Measurements from ENCODE around the gene MSH5. TPM values are rescaled to one million over a fixed set of nuclear protein-coding genes. Genes with fewer than 3 reads are reported as not detected.

Gene MSH5
- total and polyA plus RNA-seq, 9 of the 15 experiments (the other 6 are each of a cell fraction or from before 2014, with no cell fraction given) = 12.5 to 104 (median 46.6) TPM

DNA sequence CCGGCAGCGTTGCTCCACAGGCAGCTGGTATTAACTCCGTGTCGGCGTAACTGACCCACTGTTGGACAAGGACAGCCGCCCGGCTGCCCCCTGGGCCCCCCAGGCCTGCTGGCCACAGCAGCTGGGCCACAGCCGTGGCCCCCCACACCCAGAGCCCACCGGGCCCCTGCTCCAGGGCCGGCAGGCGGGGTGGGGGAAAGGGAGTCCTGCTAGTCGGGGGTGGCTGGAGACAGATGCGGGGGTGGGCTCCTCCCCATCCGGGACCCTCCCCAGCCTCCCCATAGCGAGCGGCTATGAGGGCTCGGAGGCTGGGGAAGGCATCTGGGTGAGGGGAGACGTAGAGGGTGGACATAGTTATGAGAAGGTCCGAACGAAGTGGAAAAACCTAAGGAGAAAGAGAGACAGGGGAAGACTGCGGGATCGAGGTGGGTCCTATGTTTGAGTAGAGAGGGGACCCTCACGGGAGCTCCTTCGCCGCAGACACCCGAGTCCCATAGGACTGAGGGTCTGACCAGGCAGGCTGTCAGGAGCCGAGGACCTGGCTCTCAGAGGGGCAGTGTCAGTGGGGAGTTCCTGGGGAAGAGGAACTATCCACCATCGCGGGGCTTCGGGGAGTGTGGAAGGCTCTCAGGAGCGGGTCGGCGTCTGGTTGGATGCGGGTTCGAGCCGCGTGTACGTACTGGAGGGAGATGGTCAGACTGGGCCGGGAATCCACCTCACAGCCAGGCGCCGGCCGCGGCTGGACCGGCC lies 55.2 kb downstream of the MSH5 start (continued):
- no peak for TF ChIP-seq NR2C2 (CRISPR knock-in tag; IDR thresholded peaks at IDR 0.05)
- no peak for TF ChIP-seq NR2C2 (tag; IDR thresholded peaks at IDR 0.05)
- no peak for TF ChIP-seq ZNF75A (CRISPR knock-in tag; IDR thresholded peaks at IDR 0.05)
- TF ChIP-seq MECOM (CRISPR knock-in tag; IDR thresholded peaks at IDR 0.05) = no peak; the same call in 1 of the 2 replicates
- no peak for TF ChIP-seq ELF4 (CRISPR knock-in tag; IDR thresholded peaks at IDR 0.05)
- no peak for TF ChIP-seq NR2C1 (IDR thresholded peaks at IDR 0.05)
- TF ChIP-seq NR2C1 (tag; IDR thresholded peaks at IDR 0.05) = no peak; the same call in 1 of the 2 replicates
- TF ChIP-seq, protein P1, sequence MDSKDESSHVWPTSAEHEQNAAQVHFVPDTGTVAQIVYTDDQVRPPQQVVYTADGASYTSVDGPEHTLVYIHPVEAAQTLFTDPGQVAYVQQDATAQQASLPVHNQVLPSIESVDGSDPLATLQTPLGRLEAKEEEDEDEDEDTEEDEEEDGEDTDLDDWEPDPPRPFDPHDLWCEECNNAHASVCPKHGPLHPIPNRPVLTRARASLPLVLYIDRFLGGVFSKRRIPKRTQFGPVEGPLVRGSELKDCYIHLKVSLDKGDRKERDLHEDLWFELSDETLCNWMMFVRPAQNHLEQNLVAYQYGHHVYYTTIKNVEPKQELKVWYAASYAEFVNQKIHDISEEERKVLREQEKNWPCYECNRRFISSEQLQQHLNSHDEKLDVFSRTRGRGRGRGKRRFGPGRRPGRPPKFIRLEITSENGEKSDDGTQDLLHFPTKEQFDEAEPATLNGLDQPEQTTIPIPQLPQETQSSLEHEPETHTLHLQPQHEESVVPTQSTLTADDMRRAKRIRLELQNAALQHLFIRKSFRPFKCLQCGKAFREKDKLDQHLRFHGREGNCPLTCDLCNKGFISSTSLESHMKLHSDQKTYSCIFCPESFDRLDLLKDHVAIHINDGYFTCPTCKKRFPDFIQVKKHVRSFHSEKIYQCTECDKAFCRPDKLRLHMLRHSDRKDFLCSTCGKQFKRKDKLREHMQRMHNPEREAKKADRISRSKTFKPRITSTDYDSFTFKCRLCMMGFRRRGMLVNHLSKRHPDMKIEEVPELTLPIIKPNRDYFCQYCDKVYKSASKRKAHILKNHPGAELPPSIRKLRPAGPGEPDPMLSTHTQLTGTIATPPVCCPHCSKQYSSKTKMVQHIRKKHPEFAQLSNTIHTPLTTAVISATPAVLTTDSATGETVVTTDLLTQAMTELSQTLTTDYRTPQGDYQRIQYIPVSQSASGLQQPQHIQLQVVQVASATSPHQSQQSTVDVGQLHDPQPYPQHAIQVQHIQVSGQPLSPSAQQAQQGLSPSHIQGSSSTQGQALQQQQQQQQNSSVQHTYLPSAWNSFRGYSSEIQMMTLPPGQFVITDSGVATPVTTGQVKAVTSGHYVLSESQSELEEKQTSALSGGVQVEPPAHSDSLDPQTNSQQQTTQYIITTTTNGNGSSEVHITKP (IDR thresholded peaks at IDR 0.05; ENCODE audit: partially characterized antibody) = no peak
- TF ChIP-seq, protein P2, sequence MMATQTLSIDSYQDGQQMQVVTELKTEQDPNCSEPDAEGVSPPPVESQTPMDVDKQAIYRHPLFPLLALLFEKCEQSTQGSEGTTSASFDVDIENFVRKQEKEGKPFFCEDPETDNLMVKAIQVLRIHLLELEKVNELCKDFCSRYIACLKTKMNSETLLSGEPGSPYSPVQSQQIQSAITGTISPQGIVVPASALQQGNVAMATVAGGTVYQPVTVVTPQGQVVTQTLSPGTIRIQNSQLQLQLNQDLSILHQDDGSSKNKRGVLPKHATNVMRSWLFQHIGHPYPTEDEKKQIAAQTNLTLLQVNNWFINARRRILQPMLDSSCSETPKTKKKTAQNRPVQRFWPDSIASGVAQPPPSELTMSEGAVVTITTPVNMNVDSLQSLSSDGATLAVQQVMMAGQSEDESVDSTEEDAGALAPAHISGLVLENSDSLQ (IDR thresholded peaks at IDR 0.05) = peak; percentile 16; the same call in 1 of the 2 replicates
- no peak for TF ChIP-seq SAFB2 (IDR thresholded peaks at IDR 0.05; ENCODE audit: borderline replicate concordance, low read depth, low read length, severe bottlenecking)
- peak; percentile 34 to 60; a peak in 3 of 4 replicates for TF ChIP-seq ARNT (IDR thresholded peaks at IDR 0.05)
- no peak for TF ChIP-seq MEIS2 (IDR thresholded peaks at IDR 0.05; ENCODE audit: partially characterized antibody)
- TF ChIP-seq RBM15 (IDR thresholded peaks at IDR 0.05; ENCODE audit: insufficient read depth, low read length) = no peak
- TF ChIP-seq CBX2 (IDR thresholded peaks at IDR 0.05; ENCODE audit: insufficient read depth, low read length, poor library complexity, severe bottlenecking) = no peak
- TF ChIP-seq ZNF224 (CRISPR knock-in tag; IDR thresholded peaks at IDR 0.05) = 0 out of 2 replicates have a peak, but pooled peaks have one; percentile 56
- TF ChIP-seq SMARCA4 (IDR thresholded peaks at IDR 0.05) = no peak
- TF ChIP-seq ATF1 (CRISPR knock-in tag; IDR thresholded peaks at IDR 0.05) = no peak
- TF ChIP-seq ATF1 (tag; IDR thresholded peaks at IDR 0.05) = no peak
- no peak for TF ChIP-seq MAFF (IDR thresholded peaks at IDR 0.05; ENCODE audit: low read length)
- TF ChIP-seq HNRNPK (IDR thresholded peaks at IDR 0.05; ENCODE audit: low read depth, low read length, poor library complexity, severe bottlenecking) = no peak
- no peak for TF ChIP-seq SMARCA5 (IDR thresholded peaks at IDR 0.05)
- no peak for TF ChIP-seq PYGO2 (tag; IDR thresholded peaks at IDR 0.05)
- no peak for TF ChIP-seq POLR2AphosphoS2 (IDR thresholded peaks at IDR 0.05; ENCODE audit: low read length)
- TF ChIP-seq, protein P3, sequence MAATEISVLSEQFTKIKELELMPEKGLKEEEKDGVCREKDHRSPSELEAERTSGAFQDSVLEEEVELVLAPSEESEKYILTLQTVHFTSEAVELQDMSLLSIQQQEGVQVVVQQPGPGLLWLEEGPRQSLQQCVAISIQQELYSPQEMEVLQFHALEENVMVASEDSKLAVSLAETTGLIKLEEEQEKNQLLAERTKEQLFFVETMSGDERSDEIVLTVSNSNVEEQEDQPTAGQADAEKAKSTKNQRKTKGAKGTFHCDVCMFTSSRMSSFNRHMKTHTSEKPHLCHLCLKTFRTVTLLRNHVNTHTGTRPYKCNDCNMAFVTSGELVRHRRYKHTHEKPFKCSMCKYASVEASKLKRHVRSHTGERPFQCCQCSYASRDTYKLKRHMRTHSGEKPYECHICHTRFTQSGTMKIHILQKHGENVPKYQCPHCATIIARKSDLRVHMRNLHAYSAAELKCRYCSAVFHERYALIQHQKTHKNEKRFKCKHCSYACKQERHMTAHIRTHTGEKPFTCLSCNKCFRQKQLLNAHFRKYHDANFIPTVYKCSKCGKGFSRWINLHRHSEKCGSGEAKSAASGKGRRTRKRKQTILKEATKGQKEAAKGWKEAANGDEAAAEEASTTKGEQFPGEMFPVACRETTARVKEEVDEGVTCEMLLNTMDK (IDR thresholded peaks at IDR 0.05; ENCODE audit: borderline replicate concordance, insufficient read depth, low read depth, low read length, poor library complexity, severe bottlenecking) = no peak
